Stomach (tissue), 9 donors: ENCODE data around the gene NTNG1. TPM values are rescaled to one million over a fixed set of nuclear protein-coding genes. Genes with fewer than 3 reads are reported as not detected.
A peak's percentile ranks its signal among the peaks of the same experiment; 100 is the strongest.

ENCODE experiments used
- DNase-seq, 2 donors: peaks; one replicate each; pipeline versions ENCODE4 v3.0.0 to v3.0.0-alpha.2; 2013 to 2019
- H3K27ac ChIP-seq, 5 donors: fragments of 200-600 bp in 4 of 5; sonication (generic) in 4 of 5; one replicate each; pipeline ENCODE4 v1.5.1; 2013 to 2019; ENCODE audit warnings: mild to moderate bottlenecking in 1 of 5, moderate library complexity in 1 of 5
- H3K27me3 ChIP-seq, 3 donors: fragments of 200-600 bp; sonication (generic); one replicate each; pipeline ENCODE4 v1.5.1; 2017 to 2019; ENCODE audit warnings: mixed run types in 1 of 3
- H3K36me3 ChIP-seq, 4 donors: fragments of 200-600 bp; sonication (generic); 1 replicate in 3 of 4; 2 replicates in 1 of 4; pipeline ENCODE4 v1.5.1; 2016 to 2019
- H3K4me1 ChIP-seq, 4 donors: fragments of 200-600 bp; sonication (generic); one replicate each; pipeline ENCODE4 v1.5.1; 2016 to 2019
- H3K4me3 ChIP-seq, 4 donors: fragments of 200-600 bp; sonication (generic) in 3 of 4; one replicate each; pipeline ENCODE4 v1.5.1; 2016 to 2019; ENCODE audit warnings: mild to moderate bottlenecking in 1 of 4
- H3K9me3 ChIP-seq, 4 donors: fragments of 200-600 bp; sonication (generic); one replicate each; pipeline ENCODE4 v1.5.1; 2016 to 2019
- CTCF ChIP-seq, 7 experiments: fragments of 450-650 bp in 4 of 7; fragments of 200-600 bp in 3 of 7; sonication (generic) in 3 of 7; IDR thresholded peaks; one replicate each; pipeline ENCODE4 v1.5.1; 2016 to 2019; ENCODE audit warnings: antibody characterized with exemption in 7 of 7, control low read depth in 2 of 7, mild to moderate bottlenecking in 1 of 7
- EP300 ChIP-seq: sonication (generic); formaldehyde crosslinking; IDR thresholded peaks from one replicate; pipeline ENCODE4 v1.6.1; 2017; ENCODE audit warnings: antibody characterized with exemption
- POLR2A ChIP-seq, 4 donors: fragments of 450-650 bp; IDR thresholded peaks; one replicate each; pipeline ENCODE4 v1.6.1; 2016; ENCODE audit warnings: antibody characterized with exemption in 4 of 4, control low read depth in 2 of 4, mild to moderate bottlenecking in 1 of 4, moderate library complexity in 1 of 4
- POLR2AphosphoS5 ChIP-seq, 3 donors: sonication (generic); formaldehyde crosslinking; IDR thresholded peaks; one replicate each; pipeline ENCODE4 v1.6.1; 2016; ENCODE audit warnings: antibody characterized with exemption in 3 of 3
- WGBS, 5 donors: extraction: QIAGEN DNeasy Blood & Tissue Kit in 3 of 5; methylation state at CpG; one replicate each; pipeline versions ENCODE4 v1.1.5 to v1.1.7; 2013 to 2018; 5-methylcytosine and 5-hydroxymethylcytosine counted together
- intact Hi-C: fragments of 100-400 bp; cut with DNase I; formaldehyde crosslinking; loops from one replicate; pipeline ENCODE4 v1.15.1; 2023; ENCODE audit warnings: low total_unique reads
- polyA plus RNA-seq, 3 donors: library from polyadenylated mRNA; stranded (reverse); fragments of 200-250 nt; gene quantifications; one replicate each; pipeline ENCODE4 v1.2.3, GENCODE V29; 2013
- total RNA-seq, 5 donors: library from RNA; depleted of rRNA; stranded (reverse); fragments of >200 nt; gene quantifications; one replicate each; pipeline versions ENCODE4 v1.1.0 to v1.2.3, GENCODE V29; 2014 to 2016
- donor health status: healthy with polysubstance abuse.
- donor health status: Bipolar disorder and iron deficiency.
- donor health status: healthy.

NTNG1 gene
- total and polyA plus RNA-seq, 8 donors = 0.23 to 2.0 (median 0.58) TPM; not detected in 3

GRCh38 chr1:107344836-107345235 lies 204.0 kb downstream of the NTNG1 start:
- WGBS, 5 donors = 47 to 60% (median 49%) methylated on average over 3 of the region's 3 CpGs
- TF ChIP-seq EP300 (no peak), CTCF (IDR thresholded peaks at IDR 0.05) (no peak), POLR2A (IDR thresholded peaks at IDR 0.05) (no peak), POLR2AphosphoS5 (IDR thresholded peaks at IDR 0.05) (no peak)

GRCh38 chr1:107352850-107353249 lies 212.0 kb downstream of the NTNG1 start:
- H3K9me3 ChIP-seq = peaks cover 0 to 12% (median 2%) of the 10 kb centered on the region in 4 donors
- no peaks in the 10 kb centered on the region for H3K4me1 ChIP-seq
- no peaks in the 10 kb centered on the region for H3K36me3 ChIP-seq
- intact Hi-C loops = no loop called here
- no peak overlapping the region for H3K4me3 ChIP-seq
- no peak for DNase-seq
- no peak overlapping the region for H3K27ac ChIP-seq
- TF ChIP-seq POLR2AphosphoS5 (IDR thresholded peaks at IDR 0.05) = no peak
- TF ChIP-seq CTCF (IDR thresholded peaks at IDR 0.05) = no peak
- no peak for TF ChIP-seq EP300
- no peak for TF ChIP-seq POLR2A (IDR thresholded peaks at IDR 0.05)
- H3K27me3 ChIP-seq = no peaks in the 10 kb centered on the region

More at GRCh38 chr1:107344836-107345235, 204.0 kb downstream of the NTNG1 start:
- intact Hi-C loops = no loop called here
- Histone ChIP-seq H3K4me1 (no peaks in the 10 kb centered on the region), H3K27ac (no peak overlapping the region), H3K9me3 (no peaks in the 10 kb centered on the region), H3K36me3 (no peaks in the 10 kb centered on the region), H3K27me3 (no peaks in the 10 kb centered on the region), H3K4me3 (no peak overlapping the region)
- no peak for DNase-seq

DNA sequence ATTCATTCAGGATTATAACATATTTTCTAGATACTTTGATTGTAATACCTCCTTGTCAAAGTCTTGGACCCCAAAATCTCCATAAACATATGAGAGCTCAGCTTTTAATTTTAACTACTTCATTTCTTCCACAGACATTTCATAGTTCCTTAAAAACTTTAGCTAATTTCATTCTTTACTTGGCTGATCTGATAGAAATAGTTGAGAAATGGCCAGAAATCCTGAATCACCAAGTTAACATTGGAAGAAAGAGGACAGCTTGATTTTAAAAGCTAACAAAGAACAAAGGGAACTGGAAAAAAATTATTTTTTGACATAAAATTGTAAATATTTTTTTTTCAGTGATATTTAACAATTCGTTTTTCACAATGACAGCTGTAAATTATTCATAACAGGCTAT lies 216.5 kb downstream of the NTNG1 start:
- Histone ChIP-seq H3K4me3 (no peak overlapping the region), H3K36me3 (no peaks in the 10 kb centered on the region), H3K27me3 (no peaks in the 10 kb centered on the region), H3K27ac (no peak overlapping the region), H3K4me1 (no peaks in the 10 kb centered on the region), H3K9me3 (peaks cover 0 to under 1% (median 0%) of the 10 kb centered on the region in 4 donors)
- no peak for TF ChIP-seq POLR2AphosphoS5 (IDR thresholded peaks at IDR 0.05)
- TF ChIP-seq CTCF (IDR thresholded peaks at IDR 0.05) = no peak
- no peak for TF ChIP-seq EP300
- no peak for TF ChIP-seq POLR2A (IDR thresholded peaks at IDR 0.05)
- intact Hi-C loops = no loop called here
- DNase-seq = peak in 1 of 2 donors; percentile 19
- 18 to 42% (median 29%) methylated on average over 1 of the region's 1 CpG for WGBS, 5 donors

- 54 to 61% (median 59%) methylated on average over 5 of the region's 5 CpGs for WGBS, 5 donors
- intact Hi-C loops = no loop called here
Measured at GRCh38 chr1:107358619-107359327, 217.9 kb downstream of the NTNG1 start.

More at GRCh38 chr1:107358619-107359327, 217.9 kb downstream of the NTNG1 start:
- TF ChIP-seq EP300 = no peak
- no peaks in the 10 kb centered on the region for H3K4me1 ChIP-seq
- H3K27ac ChIP-seq = no peak overlapping the region
- DNase-seq = no peak
- no peaks in the 10 kb centered on the region for H3K27me3 ChIP-seq
- no peaks in the 10 kb centered on the region for H3K36me3 ChIP-seq
- no peak overlapping the region for H3K4me3 ChIP-seq
- no peaks in the 10 kb centered on the region for H3K9me3 ChIP-seq
